CD14-positive monocyte (primary cell): ENCODE results near the gene HES2. TPM values are rescaled to one million over a fixed set of nuclear protein-coding genes. Genes with fewer than 3 reads are reported as not detected.
A peak's percentile ranks its signal among the peaks of the same experiment; 100 is the strongest.

Experiments
- DNase-seq, 3 donors: peaks; one replicate each; pipeline ENCODE4 v3.0.0-alpha.2; 2011 to 2022
- H2AFZ ChIP-seq: 2 replicates; pipeline ENCODE4 v1.6.0; 2012; ENCODE audit warnings: mild to moderate bottlenecking, low read depth, low read length, inconsistent platforms; ENCODE audit not compliant: insufficient read depth, poor library complexity, severe bottlenecking
- H3K27ac ChIP-seq, 2 donors: 1 replicate in 1 of 2; 2 replicates in 1 of 2; pipeline ENCODE4 v1.5.1; 2012 to 2013; ENCODE audit warnings: low read length in 2 of 2, control low read depth in 1 of 2, inconsistent platforms in 1 of 2, low read depth in 1 of 2, mild to moderate bottlenecking in 1 of 2
- H3K27me3 ChIP-seq, 2 donors: one replicate each; pipeline versions ENCODE4 v1.6.0 to v1.6.1; 2011 to 2013; ENCODE audit warnings: low read length in 2 of 2; ENCODE audit not compliant: control insufficient read depth in 2 of 2, insufficient read depth in 2 of 2
- H3K36me3 ChIP-seq, 2 donors: replicated peaks in 1 of 2; 1 replicate in 1 of 2; 2 replicates in 1 of 2; pipeline versions ENCODE4 v1.5.1 to v1.6.1; 2012 to 2013; ENCODE audit warnings: low read length in 2 of 2, control low read depth in 1 of 2, inconsistent platforms in 1 of 2, mild to moderate bottlenecking in 1 of 2; ENCODE audit not compliant: insufficient read depth in 2 of 2, control insufficient read depth in 1 of 2
- H3K4me1 ChIP-seq, 2 donors: 1 replicate in 1 of 2; 2 replicates in 1 of 2; pipeline versions ENCODE4 v1.5.1 to v1.6.1; 2012 to 2013; ENCODE audit warnings: low read length in 2 of 2, control low read depth in 1 of 2, inconsistent platforms in 1 of 2, mild to moderate bottlenecking in 1 of 2, moderate library complexity in 1 of 2; ENCODE audit not compliant: insufficient read depth in 2 of 2, control insufficient read depth in 1 of 2
- H3K4me2 ChIP-seq: replicated peaks from 2 replicates; pipeline ENCODE3; 2012; ENCODE audit warnings: low read length, moderate library complexity, mild to moderate bottlenecking; ENCODE audit not compliant: poor library complexity, severe bottlenecking; ENCODE audit errors: extremely low read depth
- H3K4me3 ChIP-seq, 3 experiments: fragments of 200-600 bp in 1 of 3; sonication (generic) in 1 of 3; replicated peaks in 1 of 3; 1 replicate in 2 of 3; 2 replicates in 1 of 3; pipeline ENCODE4 v1.5.1; 2011 to 2013; ENCODE audit warnings: low read length in 3 of 3, mild to moderate bottlenecking in 3 of 3, control low read depth in 2 of 3, low read depth in 2 of 3, inconsistent platforms in 1 of 3, moderate library complexity in 1 of 3
- H3K79me2 ChIP-seq: 2 replicates; pipeline ENCODE4 v1.6.0; 2012; ENCODE audit warnings: mild to moderate bottlenecking, control low read depth, inconsistent platforms, low read length, moderate library complexity; ENCODE audit not compliant: insufficient read depth
- H3K9ac ChIP-seq: 2 replicates; pipeline ENCODE4 v1.6.0; 2017; ENCODE audit warnings: low read length, mild to moderate bottlenecking; ENCODE audit not compliant: insufficient read depth, poor library complexity, severe bottlenecking
- H3K9me3 ChIP-seq, 2 donors: replicated peaks in 1 of 2; 1 replicate in 1 of 2; 2 replicates in 1 of 2; pipeline versions ENCODE4 v1.5.1 to v1.6.1; 2012 to 2013; ENCODE audit warnings: low read length in 2 of 2, control low read depth in 1 of 2; ENCODE audit not compliant: control insufficient read depth in 1 of 2, insufficient read depth in 1 of 2
- H4K20me1 ChIP-seq: 2 replicates; pipeline ENCODE4 v1.6.0; 2012; ENCODE audit warnings: mild to moderate bottlenecking, low read length, control low read depth, moderate library complexity; ENCODE audit not compliant: insufficient read depth
- H3K27ac Mint-ChIP-seq, 7 donors: one replicate each; pipeline ENCODE4 v1.8.0; 2020; ENCODE audit warnings: mild to moderate bottlenecking in 7 of 7, mixed read lengths in 7 of 7, moderate library complexity in 6 of 7, inconsistent platforms in 2 of 7
- H3K27me3 Mint-ChIP-seq, 3 donors: one replicate each; pipeline ENCODE4 v1.8.0; 2021 to 2022; ENCODE audit warnings: low read depth in 3 of 3, mild to moderate bottlenecking in 3 of 3, mixed read lengths in 3 of 3, moderate library complexity in 3 of 3, inconsistent platforms in 1 of 3
- H3K36me3 Mint-ChIP-seq, 2 donors: one replicate each; pipeline ENCODE4 v1.8.0; 2020; ENCODE audit warnings: mixed read lengths in 2 of 2, inconsistent platforms in 1 of 2, mild to moderate bottlenecking in 1 of 2
- H3K4me1 Mint-ChIP-seq: one replicate; pipeline ENCODE4 v1.8.0; 2020; ENCODE audit warnings: mild to moderate bottlenecking, mixed read lengths
- H3K4me3 Mint-ChIP-seq, 2 donors: one replicate each; pipeline ENCODE4 v1.8.0; 2020; ENCODE audit warnings: mild to moderate bottlenecking in 2 of 2, mixed read lengths in 2 of 2, moderate library complexity in 1 of 2
- H3K9me3 Mint-ChIP-seq, 7 donors: one replicate each; pipeline ENCODE4 v1.8.0; 2020 to 2022; ENCODE audit warnings: mixed read lengths in 7 of 7, mild to moderate bottlenecking in 6 of 7, moderate library complexity in 6 of 7, inconsistent platforms in 2 of 7
- WGBS: methylation state at CpG from one replicate; pipeline ENCODE4 v1.1.5; 2013; ENCODE audit warnings: missing lambda C conversion rate; ENCODE audit not compliant: insufficient coverage; 5-methylcytosine and 5-hydroxymethylcytosine counted together
- intact Hi-C, 2 donors: fragments of 100-400 bp; cut with micrococcal nuclease; formaldehyde crosslinking; loops; one replicate each; pipeline versions ENCODE4 v1.15.0 to v1.15.1; 2023
- polyA plus RNA-seq, 3 donors: library from polyadenylated mRNA; depleted of rRNA in 1 of 3; unstranded in 2 of 3; stranded (reverse) in 1 of 3; fragments of 300-500 nt in 2 of 3; fragments of >200 nt in 1 of 3; fragmentation: Illumina TruSeq in 2 of 3; gene quantifications; 1 replicate in 2 of 3; 2 replicates in 1 of 3; pipeline ENCODE4 v1.2.3, GENCODE V29; 2012 to 2021
- TF ChIP-seq, protein P1 (sequence below): fragments of 200-600 bp; IDR thresholded peaks from one replicate; pipeline ENCODE4 v1.8.0; 2022; ENCODE audit warnings: antibody characterized with exemption, mild to moderate bottlenecking

The HES2 gene
- polyA plus RNA-seq, 3 donors: not detected

DNA sequence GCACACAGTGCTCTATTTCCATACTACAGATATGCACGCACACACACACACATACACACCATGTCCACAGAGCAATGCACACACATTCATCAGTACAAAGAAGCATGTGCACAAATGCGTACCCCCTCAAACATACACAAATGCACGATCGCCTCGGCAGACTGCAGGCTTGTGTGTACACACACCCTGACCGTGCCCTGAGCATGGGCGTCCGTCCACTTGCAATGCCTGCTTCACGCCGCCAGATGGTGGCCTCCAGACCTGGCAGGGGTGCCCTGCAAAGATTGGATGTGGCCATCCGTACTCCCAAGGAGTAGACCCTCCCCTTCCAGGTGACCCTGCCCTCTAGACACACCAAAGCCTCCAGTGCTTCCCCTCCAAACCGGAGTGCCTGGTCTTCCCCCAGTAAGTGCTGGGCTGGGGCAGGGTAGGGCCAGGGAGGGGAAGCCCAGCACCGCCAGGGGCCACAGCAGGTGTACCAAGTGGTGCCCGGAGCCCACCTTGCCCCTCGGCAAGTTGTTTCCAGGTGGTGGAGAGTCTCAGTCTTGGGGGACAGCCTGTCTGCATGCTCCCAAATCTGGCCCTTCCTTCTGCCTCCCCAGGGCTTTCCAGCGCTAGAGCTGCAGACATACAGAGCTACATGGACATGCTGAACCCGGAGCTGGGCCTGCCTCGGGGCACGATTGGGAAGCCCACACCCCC is 25.5 kb upstream of the HES2 start:
- H3K9ac ChIP-seq: no peak overlapping the region
- H3K4me1 ChIP-seq: peaks cover 0 to under 1% of the 10 kb centered on the region in 2 donors
- Mint-ChIP-seq H3K4me3 (no peak overlapping the region), H3K4me1 (peaks cover 4% of the 10 kb centered on the region), H3K27ac (no peak overlapping the region), H3K27me3 (peaks cover 50 to 82% (median 66%) of the 10 kb centered on the region in 3 donors), H3K36me3 (peaks cover 0 to 5% of the 10 kb centered on the region in 2 donors), H3K9me3 (peaks cover 0 to 10% (median 0%) of the 10 kb centered on the region in 7 donors)
- WGBS: 50% methylated on average over 12 of the region's 19 CpGs
- H3K79me2 ChIP-seq: no peaks in the 10 kb centered on the region
- H3K4me3 ChIP-seq: no peak overlapping the region
- TF ChIP-seq, protein P1, sequence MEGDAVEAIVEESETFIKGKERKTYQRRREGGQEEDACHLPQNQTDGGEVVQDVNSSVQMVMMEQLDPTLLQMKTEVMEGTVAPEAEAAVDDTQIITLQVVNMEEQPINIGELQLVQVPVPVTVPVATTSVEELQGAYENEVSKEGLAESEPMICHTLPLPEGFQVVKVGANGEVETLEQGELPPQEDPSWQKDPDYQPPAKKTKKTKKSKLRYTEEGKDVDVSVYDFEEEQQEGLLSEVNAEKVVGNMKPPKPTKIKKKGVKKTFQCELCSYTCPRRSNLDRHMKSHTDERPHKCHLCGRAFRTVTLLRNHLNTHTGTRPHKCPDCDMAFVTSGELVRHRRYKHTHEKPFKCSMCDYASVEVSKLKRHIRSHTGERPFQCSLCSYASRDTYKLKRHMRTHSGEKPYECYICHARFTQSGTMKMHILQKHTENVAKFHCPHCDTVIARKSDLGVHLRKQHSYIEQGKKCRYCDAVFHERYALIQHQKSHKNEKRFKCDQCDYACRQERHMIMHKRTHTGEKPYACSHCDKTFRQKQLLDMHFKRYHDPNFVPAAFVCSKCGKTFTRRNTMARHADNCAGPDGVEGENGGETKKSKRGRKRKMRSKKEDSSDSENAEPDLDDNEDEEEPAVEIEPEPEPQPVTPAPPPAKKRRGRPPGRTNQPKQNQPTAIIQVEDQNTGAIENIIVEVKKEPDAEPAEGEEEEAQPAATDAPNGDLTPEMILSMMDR: peak; percentile 17
- no peak overlapping the region for H3K4me2 ChIP-seq
- peaks cover 11 to 47% of the 10 kb centered on the region in 2 donors for H3K27me3 ChIP-seq
- H3K36me3 ChIP-seq: no peaks in the 10 kb centered on the region
- no peak overlapping the region for H2AFZ ChIP-seq
- intact Hi-C loops: no loop called here
- H4K20me1 ChIP-seq: no peaks in the 10 kb centered on the region
- H3K27ac ChIP-seq: no peak overlapping the region
- DNase-seq: no peak
- no peaks in the 10 kb centered on the region for H3K9me3 ChIP-seq

GRCh38 chr1:6444377-6444776 is 24.7 kb upstream of the HES2 start:
- H3K9me3 Mint-ChIP-seq: peaks cover 0 to 12% (median under 1%) of the 10 kb centered on the region in 7 donors
- H3K9me3 ChIP-seq: no peaks in the 10 kb centered on the region
- H3K79me2 ChIP-seq: no peaks in the 10 kb centered on the region
- no peak overlapping the region for H3K27ac Mint-ChIP-seq
- WGBS: 99% methylated on average over 8 of the region's 15 CpGs
- H2AFZ ChIP-seq: no peak overlapping the region
- H3K27me3 Mint-ChIP-seq: peaks cover 46 to 82% (median 63%) of the 10 kb centered on the region in 3 donors
- TF ChIP-seq, protein P1: no peak
- H3K36me3 ChIP-seq: no peaks in the 10 kb centered on the region
- peaks cover 5 to 47% of the 10 kb centered on the region in 2 donors for H3K27me3 ChIP-seq
- no peak overlapping the region for H3K9ac ChIP-seq
- peaks cover 5% of the 10 kb centered on the region for H3K4me1 Mint-ChIP-seq
- no peak for DNase-seq
- peaks cover 0 to under 1% of the 10 kb centered on the region in 2 donors for H3K36me3 Mint-ChIP-seq
- no peak overlapping the region for H3K4me3 ChIP-seq
- H4K20me1 ChIP-seq: no peaks in the 10 kb centered on the region
- H3K4me1 ChIP-seq: peaks cover 0 to 4% of the 10 kb centered on the region in 2 donors
- no peak overlapping the region for H3K27ac ChIP-seq
- H3K4me3 Mint-ChIP-seq: no peak overlapping the region
- H3K4me2 ChIP-seq: no peak overlapping the region
- intact Hi-C loops: no loop called here
